Keratinocyte (primary cell): ENCODE results near the gene STEEP1. TPM values are rescaled to one million over a fixed set of nuclear protein-coding genes. Genes with fewer than 3 reads are reported as not detected.

ENCODE experiments used
- DNase-seq: peaks from one replicate; pipeline ENCODE4 v3.0.0-alpha.2; 2011; ENCODE audit warnings: low read depth, missing footprints, low spot score
- FAIRE-seq: peaks from 2 replicates; lab custom pipeline; 2011; peaks lifted over from hg19 to GRCh38; lab: Jason Lieb, UNC
- H2AFZ ChIP-seq: 2 replicates; pipeline ENCODE4 v1.6.0; 2012; ENCODE audit warnings: low read length, control low read depth, inconsistent platforms; ENCODE audit not compliant: control insufficient read depth
- H3K27ac ChIP-seq: 2 replicates; pipeline ENCODE4 v1.5.1; 2011; ENCODE audit warnings: low read length; ENCODE audit not compliant: control insufficient read depth, insufficient read depth
- H3K27me3 ChIP-seq: 3 replicates; pipeline ENCODE4 v1.6.0; 2011; ENCODE audit warnings: low read length; ENCODE audit not compliant: control insufficient read depth, insufficient read depth; ENCODE audit errors: extremely low read depth
- H3K36me3 ChIP-seq, 2 experiments: 2 replicates in 1 of 2; 3 replicates in 1 of 2; pipeline ENCODE4 v1.5.1; 2011; ENCODE audit warnings: low read length in 2 of 2, mild to moderate bottlenecking in 1 of 2; ENCODE audit not compliant: control insufficient read depth in 2 of 2, insufficient read depth in 2 of 2; ENCODE audit errors: extremely low read depth in 1 of 2
- H3K4me1 ChIP-seq: 3 replicates; pipeline ENCODE4 v1.5.1; 2011; ENCODE audit warnings: low read length; ENCODE audit not compliant: control insufficient read depth, insufficient read depth; ENCODE audit errors: extremely low read depth
- H3K4me2 ChIP-seq: 3 replicates; pipeline ENCODE4 v1.6.0; 2011; ENCODE audit warnings: low read depth, low read length; ENCODE audit not compliant: control insufficient read depth, insufficient read depth; ENCODE audit errors: extremely low read depth
- H3K4me3 ChIP-seq, 3 experiments: fragments of 200-600 bp in 1 of 3; sonication (generic) in 1 of 3; 2 replicates in 2 of 3; 3 replicates in 1 of 3; pipeline ENCODE4 v1.5.1; 2011 to 2016; ENCODE audit warnings: low read length in 3 of 3, mild to moderate bottlenecking in 3 of 3, control low read depth in 2 of 3, inconsistent platforms in 1 of 3, low read depth in 1 of 3, mixed read lengths in 1 of 3, mixed run types in 1 of 3, moderate library complexity in 1 of 3; ENCODE audit not compliant: control insufficient read depth in 2 of 3, insufficient read depth in 2 of 3; ENCODE audit errors: extremely low read depth in 1 of 3
- H3K79me2 ChIP-seq: 2 replicates; pipeline ENCODE4 v1.6.0; 2012; ENCODE audit warnings: low read length; ENCODE audit not compliant: control insufficient read depth, insufficient read depth
- H3K9ac ChIP-seq: 3 replicates; pipeline ENCODE4 v1.6.0; 2011; ENCODE audit warnings: low read length; ENCODE audit not compliant: control insufficient read depth, insufficient read depth; ENCODE audit errors: extremely low read depth
- H3K9me1 ChIP-seq: 3 replicates; pipeline ENCODE4 v1.6.0; 2011; ENCODE audit warnings: low read length; ENCODE audit not compliant: control insufficient read depth, insufficient read depth; ENCODE audit errors: extremely low read depth
- H3K9me3 ChIP-seq: 2 replicates; pipeline ENCODE4 v1.5.1; 2012; ENCODE audit warnings: low read depth, low read length; ENCODE audit not compliant: control insufficient read depth
- H4K20me1 ChIP-seq: 3 replicates; pipeline ENCODE4 v1.6.0; 2011; ENCODE audit warnings: low read length; ENCODE audit not compliant: control insufficient read depth, insufficient read depth; ENCODE audit errors: extremely low read depth
- CTCF ChIP-seq, 3 experiments: IDR thresholded peaks in 1 of 3; conservative IDR thresholded peaks in 1 of 3; optimal IDR thresholded peaks in 1 of 3; 2 replicates in 2 of 3; 3 replicates in 1 of 3; pipeline versions ENCODE3 to v1.5.1; 2011; ENCODE audit warnings: low read length in 3 of 3, mild to moderate bottlenecking in 3 of 3, moderate library complexity in 2 of 3, control low read depth in 1 of 3, inconsistent platforms in 1 of 3; ENCODE audit not compliant: insufficient read depth in 2 of 3; ENCODE audit errors: extremely low read depth in 1 of 3
- EZH2 ChIP-seq: IDR thresholded peaks from one replicate; pipeline ENCODE4 v1.6.1; 2012; ENCODE audit warnings: inconsistent platforms, mild to moderate bottlenecking, low read length, moderate library complexity
- dilution Hi-C: fragments of 300-500 bp; cut with MboI; formaldehyde crosslinking; loops from one replicate; pipeline ENCODE4 v1.7.0; 2020; ENCODE audit warnings: low sequenced_read_pairs; ENCODE audit not compliant: extremely low pct_ligation_motif_present
- polyA plus RNA-seq, 5 experiments: library from polyadenylated mRNA; depleted of rRNA in 3 of 5; stranded (reverse) in 3 of 5; stranded (forward) in 1 of 5; unstranded in 1 of 5; fragments of >200 nt; gene quantifications; 1 replicate in 1 of 5; 2 replicates in 3 of 5; 3 replicates in 1 of 5; pipeline versions ENCODE4 v1.2.1 to v1.2.3, GENCODE V29; 2011 to 2012; ENCODE audit warnings: missing spikeins in 2 of 5, low read depth in 1 of 5, low replicate concordance in 1 of 5

Gene STEEP1
- polyA plus RNA-seq, 1 donor (not counting 4 experiments of a cell fraction or from before 2014, with no cell fraction given), result 23.3 TPM

- Histone ChIP-seq H3K9me3 (no peaks in the 10 kb centered on the region), H3K27ac (no peak overlapping the region), H3K4me2 (no peak overlapping the region), H3K36me3 (no peaks in the 10 kb centered on the region), H3K9ac (no peak overlapping the region), H2AFZ (no peak overlapping the region), H3K27me3 (no peaks in the 10 kb centered on the region), H3K4me3 (no peak overlapping the region), H3K4me1 (no peaks in the 10 kb centered on the region), H4K20me1 (no peaks in the 10 kb centered on the region), H3K79me2 (peaks cover 2% of the 10 kb centered on the region), H3K9me1 (no peaks in the 10 kb centered on the region)
- FAIRE-seq (no peak), DNase-seq (no peak)
- no peak for TF ChIP-seq EZH2
- no peak for TF ChIP-seq CTCF (optimal IDR thresholded peaks at IDR 0.05 in 1 of 3, IDR thresholded peaks at IDR 0.05 in 1 of 3, conservative IDR thresholded peaks at IDR 0.05 in 1 of 3; ENCODE audit: extremely low read depth in 1 of 3, insufficient read depth in 2 of 3, low read length in 3 of 3)
- dilution Hi-C loops, result no loop called here
Observed at GRCh38 chrX:119552508-119552907, 12.7 kb downstream of the STEEP1 start.

- H3K27me3 ChIP-seq, result no peaks in the 10 kb centered on the region
- DNase-seq, result no peak
- H3K9me3 ChIP-seq, result no peaks in the 10 kb centered on the region
- no peak overlapping the region for H3K4me3 ChIP-seq
- H3K36me3 ChIP-seq, result no peaks in the 10 kb centered on the region
- H3K9me1 ChIP-seq, result no peaks in the 10 kb centered on the region
- H3K9ac ChIP-seq, result no peak overlapping the region
- dilution Hi-C loops, result no loop called here
- TF ChIP-seq EZH2, result no peak
- no peak for TF ChIP-seq CTCF (optimal IDR thresholded peaks at IDR 0.05 in 1 of 3, IDR thresholded peaks at IDR 0.05 in 1 of 3, conservative IDR thresholded peaks at IDR 0.05 in 1 of 3; ENCODE audit: extremely low read depth in 1 of 3, insufficient read depth in 2 of 3, low read length in 3 of 3)
- no peak overlapping the region for H3K27ac ChIP-seq
- no peak overlapping the region for H3K4me2 ChIP-seq
- H3K4me1 ChIP-seq, result no peaks in the 10 kb centered on the region
- H3K79me2 ChIP-seq, result peaks cover 1% of the 10 kb centered on the region
- H2AFZ ChIP-seq, result no peak overlapping the region
- H4K20me1 ChIP-seq, result no peaks in the 10 kb centered on the region
- FAIRE-seq, result no peak
Observed at GRCh38 chrX:119549327-119550016, 15.7 kb downstream of the STEEP1 start.
